Transverse colon (tissue), 4 donors: ENCODE results near the gene RALBP1. TPM values are rescaled to one million over a fixed set of nuclear protein-coding genes. Genes with fewer than 3 reads are reported as not detected.

Experiments
- DNase-seq: peaks from one replicate; pipeline ENCODE4 v3.0.0-alpha.2; 2019
- H3K27ac ChIP-seq, 4 donors: fragments of 200-600 bp; sonication (generic); 2 replicates each; pipeline ENCODE4 v1.5.1; 2016 to 2018; ENCODE audit warnings: inconsistent platforms in 4 of 4
- H3K27me3 ChIP-seq: fragments of 200-600 bp; sonication (generic); 2 replicates; pipeline ENCODE4 v1.5.1; 2017; ENCODE audit warnings: inconsistent platforms
- H3K36me3 ChIP-seq, 4 donors: fragments of 200-600 bp; sonication (generic); 2 replicates each; pipeline ENCODE4 v1.5.1; 2017 to 2019; ENCODE audit warnings: inconsistent platforms in 4 of 4
- H3K4me1 ChIP-seq, 4 donors: fragments of 200-600 bp; sonication (generic); 2 replicates each; pipeline ENCODE4 v1.5.1; 2017 to 2020; ENCODE audit warnings: inconsistent platforms in 4 of 4
- H3K4me3 ChIP-seq, 4 donors: fragments of 200-600 bp; sonication (generic); 1 replicate in 1 of 4; 2 replicates in 3 of 4; pipeline versions ENCODE4 v1.5.1 to v1.6.1; 2017 to 2019; ENCODE audit warnings: inconsistent platforms in 4 of 4
- H3K9me3 ChIP-seq, 2 donors: fragments of 200-600 bp; sonication (generic); 2 replicates each; pipeline ENCODE4 v1.5.1; 2017 to 2019; ENCODE audit warnings: inconsistent platforms in 2 of 2
- CTCF ChIP-seq, 5 experiments: fragments of 200-600 bp in 3 of 5; fragments of 450-650 bp in 2 of 5; sonication (generic) in 3 of 5; IDR thresholded peaks; 1 replicate in 2 of 5; 2 replicates in 3 of 5; pipeline ENCODE4 v1.5.1; 2016 to 2017; ENCODE audit warnings: antibody characterized with exemption in 5 of 5, inconsistent platforms in 3 of 5, mild to moderate bottlenecking in 2 of 5, moderate library complexity in 1 of 5
- EP300 ChIP-seq: sonication (generic); formaldehyde crosslinking; IDR thresholded peaks from one replicate; pipeline ENCODE4 v1.6.1; 2017; ENCODE audit warnings: antibody characterized with exemption, low read depth
- POLR2A ChIP-seq: fragments of 450-650 bp; IDR thresholded peaks from one replicate; pipeline ENCODE4 v1.6.1; 2016; ENCODE audit warnings: antibody characterized with exemption, mild to moderate bottlenecking, moderate library complexity
- POLR2AphosphoS5 ChIP-seq, 3 donors: sonication (generic); formaldehyde crosslinking; IDR thresholded peaks; one replicate each; pipeline ENCODE4 v1.6.1; 2016; ENCODE audit warnings: antibody characterized with exemption in 3 of 3
- WGBS, 2 donors: methylation state at CpG; one replicate each; pipeline ENCODE4 v1.1.5; 2018; ENCODE audit warnings: low coverage in 1 of 2; 5-methylcytosine and 5-hydroxymethylcytosine counted together
- in situ Hi-C, 4 donors: fragments of 200-750 bp; cut with MboI; loops; one replicate each; pipeline versions ENCODE4 v1.15.0 to v1.15.1; 2017; ENCODE audit warnings: low sequenced_read_pairs in 3 of 4, low pct_ligation_motif_present in 1 of 4, low pct_unique_long_range_greater_than_20kb in 1 of 4
- intact Hi-C: fragments of 100-400 bp; cut with DNase I; formaldehyde crosslinking; loops from one replicate; pipeline ENCODE4 v1.15.1; 2023; ENCODE audit warnings: low total_unique reads
- total RNA-seq, 4 donors: library from RNA; depleted of rRNA; stranded (reverse); fragments of >200 nt; gene quantifications; one replicate each; pipeline ENCODE4 v1.1.0, GENCODE V29; 2016

RALBP1 gene
- total RNA-seq, 4 donors from 2014 or later = 34.2 to 93.3 (median 70.6) TPM

- TF ChIP-seq POLR2A = no peak
- no peak for TF ChIP-seq EP300
- no peak for TF ChIP-seq POLR2AphosphoS5 (IDR thresholded peaks at IDR 0.05)
- TF ChIP-seq CTCF (IDR thresholded peaks at IDR 0.05) = no peak
These were observed 75.1 kb downstream of the RALBP1 start for GRCh38 chr18:9550429-9550828.

GRCh38 chr18:9552191-9552590 is 76.9 kb downstream of the RALBP1 start:
- Histone ChIP-seq H3K27me3 (no peaks in the 10 kb centered on the region), H3K4me1 (no peaks in the 10 kb centered on the region), H3K27ac (no peak overlapping the region), H3K4me3 (no peak overlapping the region), H3K9me3 (no peaks in the 10 kb centered on the region), H3K36me3 (peaks cover 0 to 60% (median 29%) of the 10 kb centered on the region in 4 donors)
- 91 to 97% methylated on average over 3 of the region's 3 CpGs for WGBS, 2 donors
- no peak for DNase-seq
- TF ChIP-seq POLR2AphosphoS5 (IDR thresholded peaks at IDR 0.05) = no peak
- TF ChIP-seq CTCF (IDR thresholded peaks at IDR 0.05) = no peak
- TF ChIP-seq EP300 = no peak
- TF ChIP-seq POLR2A = no peak
- in situ Hi-C loops (no loop called here), intact Hi-C loops (no loop called here)

More at GRCh38 chr18:9550429-9550828, 75.1 kb downstream of the RALBP1 start:
- in situ Hi-C loops = no loop called here
- no peak overlapping the region for H3K27ac ChIP-seq
- H3K4me1 ChIP-seq = no peaks in the 10 kb centered on the region
- 86 to 94% methylated on average over 2 to 4 of the region's 4 CpGs for WGBS, 2 donors
- H3K9me3 ChIP-seq = no peaks in the 10 kb centered on the region
- no peaks in the 10 kb centered on the region for H3K27me3 ChIP-seq
- no peak for DNase-seq
- peaks cover 0 to 61% (median 28%) of the 10 kb centered on the region in 4 donors for H3K36me3 ChIP-seq
- no peak overlapping the region for H3K4me3 ChIP-seq
- intact Hi-C loops = no loop called here

GRCh38 chr18:9552616-9553015 is 77.3 kb downstream of the RALBP1 start:
- WGBS, 2 donors = 81 to 88% methylated on average over 4 of the region's 4 CpGs
- intact Hi-C loops (no loop called here), in situ Hi-C loops (no loop called here)
- Histone ChIP-seq H3K27me3 (no peaks in the 10 kb centered on the region), H3K36me3 (peaks cover 0 to 60% (median 29%) of the 10 kb centered on the region in 4 donors), H3K4me1 (no peaks in the 10 kb centered on the region), H3K4me3 (no peak overlapping the region), H3K9me3 (no peaks in the 10 kb centered on the region), H3K27ac (no peak overlapping the region)
- DNase-seq = no peak
- no peak for TF ChIP-seq EP300
- TF ChIP-seq POLR2AphosphoS5 (IDR thresholded peaks at IDR 0.05) = no peak
- no peak for TF ChIP-seq POLR2A
- TF ChIP-seq CTCF (IDR thresholded peaks at IDR 0.05) = no peak

- no peak for DNase-seq
- peaks cover 0 to 60% (median 27%) of the 10 kb centered on the region in 4 donors for H3K36me3 ChIP-seq
- H3K4me3 ChIP-seq = no peak overlapping the region
- intact Hi-C loops (no loop called here), in situ Hi-C loops (no loop called here)
- H3K9me3 ChIP-seq = no peaks in the 10 kb centered on the region
- 88 to 89% methylated on average over 13 of the region's 13 CpGs for WGBS, 2 donors
- H3K27me3 ChIP-seq = no peaks in the 10 kb centered on the region
- no peak overlapping the region for H3K27ac ChIP-seq
- TF ChIP-seq EP300 = no peak
- TF ChIP-seq CTCF (IDR thresholded peaks at IDR 0.05) = no peak
- no peak for TF ChIP-seq POLR2A
- TF ChIP-seq POLR2AphosphoS5 (IDR thresholded peaks at IDR 0.05) = no peak
- H3K4me1 ChIP-seq = no peaks in the 10 kb centered on the region
These were observed 82.1 kb downstream of the RALBP1 start for GRCh38 chr18:9557250-9557943.
